OCI-LY1 (cell line): ENCODE measurements around the gene ZNF316.

Experiments
- CTCF ChIP-seq: fragments of 200-600 bp; sonication (generic), shearing (Covaris generic); IDR thresholded peaks from 2 replicates; pipeline ENCODE4 v1.5.1; 2017; ENCODE audit warnings: mild to moderate bottlenecking, antibody characterized with exemption, low read length, moderate library complexity, mixed read lengths
- EZH2 ChIP-seq: fragments of 200-600 bp; sonication (generic), shearing (Covaris generic); IDR thresholded peaks from 2 replicates; pipeline ENCODE4 v1.8.0; 2017; ENCODE audit warnings: borderline replicate concordance, mixed run types, mild to moderate bottlenecking, antibody characterized with exemption, low read length, moderate library complexity, mixed read lengths

- TF ChIP-seq CTCF (no peak), EZH2 (no peak)
Observed at GRCh38 chr7:6634021-6634420, 3.1 kb upstream of the ZNF316 start.
